ENCODE results near the gene SEH1L. TPM values are rescaled to one million over a fixed set of nuclear protein-coding genes. Genes with fewer than 3 reads are reported as not detected.

Gene SEH1L
- total RNA-seq, 1 experiment from 2014 or later = 61.2 TPM

GRCh38 chr18:12906119-12906518, 41.7 kb upstream of the SEH1L start:
- Histone ChIP-seq H3K27ac (ENCODE audit: low read length) (no peak overlapping the region), H3K9me2 (replicated peaks; ENCODE audit: low read length) (no peaks in the 10 kb centered on the region), H3K27me3 (ENCODE audit: low read length) (peaks cover 23% of the 10 kb centered on the region), H3K4me1 (ENCODE audit: insufficient read depth, low read length) (no peaks in the 10 kb centered on the region), H3K9me3 (ENCODE audit: low read length) (no peaks in the 10 kb centered on the region), H3K36me3 (ENCODE audit: low read depth, low read length) (no peaks in the 10 kb centered on the region), H3K79me2 (ENCODE audit: low read length) (no peaks in the 10 kb centered on the region), H3F3A (ENCODE audit: low read length, unreplicated experiment) (no peaks in the 10 kb centered on the region), H4K20me1 (ENCODE audit: low read length) (no peaks in the 10 kb centered on the region), H3K4me3 (ENCODE audit: low read length) (no peak overlapping the region), H2AFZ (ENCODE audit: low read length) (no peak overlapping the region), H3K9ac (ENCODE audit: low read length) (no peak overlapping the region), H3K4me2 (ENCODE audit: low read length) (no peak overlapping the region)
- ATAC-seq (no peak), DNase-seq (no peak)
- intact Hi-C loops (cut with micrococcal nuclease) = no loop called here
- ChIA-PET POLR2A (ENCODE audit: unreplicated experiment) (no interaction called here), CTCF (no interaction called here)
- no peak for TF ChIP-seq EZH2 (IDR thresholded peaks at IDR 0.05; ENCODE audit: low read length, unreplicated experiment)
- no peak for TF ChIP-seq CTCF (conservative IDR thresholded peaks at IDR 0.05; ENCODE audit: low read depth, low read length)
- no peak for TF ChIP-seq EZH2phosphoT487 (IDR thresholded peaks at IDR 0.05; ENCODE audit: borderline replicate concordance, low read length)
- no TSS peak for BruUV-seq (replicated peaks)

- H3K27ac ChIP-seq (ENCODE audit: low read length) = no peak overlapping the region
- no peaks in the 10 kb centered on the region for H3F3A ChIP-seq (ENCODE audit: low read length, unreplicated experiment)
- no peak overlapping the region for H3K4me3 ChIP-seq (ENCODE audit: low read length)
- H3K79me2 ChIP-seq (ENCODE audit: low read length) = no peaks in the 10 kb centered on the region
- no peaks in the 10 kb centered on the region for H3K36me3 ChIP-seq (ENCODE audit: low read depth, low read length)
- ATAC-seq = no peak
- TF ChIP-seq EZH2phosphoT487 (IDR thresholded peaks at IDR 0.05; ENCODE audit: borderline replicate concordance, low read length) (no peak), CTCF (conservative IDR thresholded peaks at IDR 0.05; ENCODE audit: low read depth, low read length) (no peak), EZH2 (IDR thresholded peaks at IDR 0.05; ENCODE audit: low read length, unreplicated experiment) (no peak)
- no peaks in the 10 kb centered on the region for H4K20me1 ChIP-seq (ENCODE audit: low read length)
- DNase-seq = no peak
- H3K27me3 ChIP-seq (ENCODE audit: low read length) = peaks cover 23% of the 10 kb centered on the region
- no peaks in the 10 kb centered on the region for H3K4me1 ChIP-seq (ENCODE audit: insufficient read depth, low read length)
- intact Hi-C loops (cut with micrococcal nuclease) = no loop called here
- POLR2A ChIA-PET (ENCODE audit: unreplicated experiment) = no interaction called here
- CTCF ChIA-PET = no interaction called here
- no peaks in the 10 kb centered on the region for H3K9me3 ChIP-seq (ENCODE audit: low read length)
- no peak overlapping the region for H3K9ac ChIP-seq (ENCODE audit: low read length)
- BruUV-seq (replicated peaks) = no TSS peak
- no peak overlapping the region for H3K4me2 ChIP-seq (ENCODE audit: low read length)
- H2AFZ ChIP-seq (ENCODE audit: low read length) = no peak overlapping the region
- H3K9me2 ChIP-seq (replicated peaks; ENCODE audit: low read length) = no peaks in the 10 kb centered on the region
Observed at GRCh38 chr18:12906773-12907172, 41.0 kb upstream of the SEH1L start.

GRCh38 chr18:12907258-12907925, 40.4 kb upstream of the SEH1L start:
- H3K9ac ChIP-seq (ENCODE audit: low read length) = no peak overlapping the region
- H3K36me3 ChIP-seq (ENCODE audit: low read depth, low read length) = no peaks in the 10 kb centered on the region
- no peaks in the 10 kb centered on the region for H3K4me1 ChIP-seq (ENCODE audit: insufficient read depth, low read length)
- no peaks in the 10 kb centered on the region for H3K9me2 ChIP-seq (replicated peaks; ENCODE audit: low read length)
- TF ChIP-seq EZH2phosphoT487 (IDR thresholded peaks at IDR 0.05; ENCODE audit: borderline replicate concordance, low read length) (no peak), CTCF (conservative IDR thresholded peaks at IDR 0.05; ENCODE audit: low read depth, low read length) (no peak), EZH2 (IDR thresholded peaks at IDR 0.05; ENCODE audit: low read length, unreplicated experiment) (no peak)
- DNase-seq = no peak
- H3K27ac ChIP-seq (ENCODE audit: low read length) = no peak overlapping the region
- peaks cover 23% of the 10 kb centered on the region for H3K27me3 ChIP-seq (ENCODE audit: low read length)
- intact Hi-C loops (cut with micrococcal nuclease) = no loop called here
- no peaks in the 10 kb centered on the region for H3K79me2 ChIP-seq (ENCODE audit: low read length)
- 0 out of 2 replicates have a peak overlapping the region, but pooled peaks have one; percentile 3 for H2AFZ ChIP-seq (ENCODE audit: low read length)
- POLR2A ChIA-PET (ENCODE audit: unreplicated experiment) = no interaction called here
- no peaks in the 10 kb centered on the region for H3K9me3 ChIP-seq (ENCODE audit: low read length)
- CTCF ChIA-PET = no interaction called here
- no TSS peak for BruUV-seq (replicated peaks)
- no peak for ATAC-seq
- no peak overlapping the region for H3K4me3 ChIP-seq (ENCODE audit: low read length)
- no peaks in the 10 kb centered on the region for H4K20me1 ChIP-seq (ENCODE audit: low read length)
- no peak overlapping the region for H3K4me2 ChIP-seq (ENCODE audit: low read length)
- H3F3A ChIP-seq (ENCODE audit: low read length, unreplicated experiment) = no peaks in the 10 kb centered on the region

Data from PC-3 (cell line).